GM12864 (cell line): ENCODE results near the gene SLC6A6.

Experiments
- DNase-seq: peaks from one replicate; pipeline ENCODE4 v3.0.0-alpha.2; 2011; ENCODE audit warnings: low read depth
- H3K4me3 ChIP-seq: 2 replicates; pipeline ENCODE4 v1.5.1; 2011; ENCODE audit warnings: mild to moderate bottlenecking, low read depth, low read length, control low read depth
- TF ChIP-seq, protein P1 (sequence below): IDR thresholded peaks from 2 replicates; pipeline ENCODE4 v1.5.1; 2011; ENCODE audit warnings: low read depth, mild to moderate bottlenecking, moderate library complexity, low read length, control low read depth, inconsistent platforms; ENCODE audit errors: missing control alignments

The SLC6A6 gene

DNA sequence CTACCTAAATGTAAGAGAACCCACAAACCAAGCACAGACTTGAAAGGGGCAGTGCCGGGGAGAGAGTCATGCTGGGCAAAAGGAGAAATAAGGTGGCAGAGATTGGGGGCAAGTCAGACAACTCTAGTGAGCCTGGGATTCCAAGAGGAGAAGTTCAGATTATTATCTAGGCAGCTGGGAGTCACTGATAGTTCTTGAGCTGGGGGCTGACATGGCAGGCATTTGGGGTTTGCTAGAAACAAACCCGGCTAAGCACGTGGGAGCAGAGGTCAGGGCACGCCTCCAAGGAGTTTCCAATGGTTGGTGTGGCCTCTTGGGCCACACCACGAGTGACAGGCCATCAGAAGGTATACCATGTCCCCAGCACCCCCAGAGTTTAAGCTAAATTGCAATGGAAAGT, 27.6 kb downstream of the SLC6A6 start:
- TF ChIP-seq, protein P1, sequence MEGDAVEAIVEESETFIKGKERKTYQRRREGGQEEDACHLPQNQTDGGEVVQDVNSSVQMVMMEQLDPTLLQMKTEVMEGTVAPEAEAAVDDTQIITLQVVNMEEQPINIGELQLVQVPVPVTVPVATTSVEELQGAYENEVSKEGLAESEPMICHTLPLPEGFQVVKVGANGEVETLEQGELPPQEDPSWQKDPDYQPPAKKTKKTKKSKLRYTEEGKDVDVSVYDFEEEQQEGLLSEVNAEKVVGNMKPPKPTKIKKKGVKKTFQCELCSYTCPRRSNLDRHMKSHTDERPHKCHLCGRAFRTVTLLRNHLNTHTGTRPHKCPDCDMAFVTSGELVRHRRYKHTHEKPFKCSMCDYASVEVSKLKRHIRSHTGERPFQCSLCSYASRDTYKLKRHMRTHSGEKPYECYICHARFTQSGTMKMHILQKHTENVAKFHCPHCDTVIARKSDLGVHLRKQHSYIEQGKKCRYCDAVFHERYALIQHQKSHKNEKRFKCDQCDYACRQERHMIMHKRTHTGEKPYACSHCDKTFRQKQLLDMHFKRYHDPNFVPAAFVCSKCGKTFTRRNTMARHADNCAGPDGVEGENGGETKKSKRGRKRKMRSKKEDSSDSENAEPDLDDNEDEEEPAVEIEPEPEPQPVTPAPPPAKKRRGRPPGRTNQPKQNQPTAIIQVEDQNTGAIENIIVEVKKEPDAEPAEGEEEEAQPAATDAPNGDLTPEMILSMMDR: no peak
- no peak overlapping the region for H3K4me3 ChIP-seq

DNA sequence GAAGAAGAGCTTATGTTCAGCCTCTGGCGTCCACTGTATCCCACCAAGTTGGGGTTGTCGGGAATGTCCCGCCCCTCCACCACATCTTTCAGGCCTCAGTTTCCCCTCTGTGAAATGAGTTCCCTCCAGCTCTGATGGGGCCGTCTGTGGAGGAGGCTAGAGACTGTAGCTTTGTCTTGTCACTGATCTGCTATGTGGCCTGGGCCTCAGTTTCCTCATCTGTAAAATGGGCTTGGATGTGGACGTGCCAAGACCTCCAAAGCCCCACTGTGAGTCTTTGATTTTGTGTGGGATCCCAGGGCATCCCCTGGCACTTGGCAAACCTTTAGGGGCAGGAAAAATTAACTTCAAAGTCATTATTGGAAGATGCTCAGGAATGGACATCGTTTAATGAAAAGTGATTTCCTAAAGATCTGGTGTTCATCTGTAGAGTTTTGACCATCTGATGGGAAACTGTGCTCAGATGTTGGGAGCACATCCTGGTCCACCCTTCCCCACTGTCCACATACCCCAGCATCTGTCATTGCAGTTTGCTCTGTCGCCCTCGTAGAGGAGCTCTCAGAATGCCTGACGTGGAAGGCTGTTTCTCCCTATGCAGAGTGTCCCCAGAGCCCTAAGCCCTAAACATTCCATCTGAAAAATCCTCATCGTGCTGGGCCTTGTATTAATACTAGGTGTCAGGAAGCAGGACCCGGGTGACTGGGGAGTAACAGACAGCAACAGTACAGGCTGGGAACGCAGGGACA, 28.5 kb downstream of the SLC6A6 start:
- peak overlapping the region; percentile 39 for H3K4me3 ChIP-seq
- TF ChIP-seq, protein P1: no peak
- DNase-seq: no peak

More for the DNA sequence above, 27.6 kb downstream of the SLC6A6 start:
- no peak for DNase-seq

DNA sequence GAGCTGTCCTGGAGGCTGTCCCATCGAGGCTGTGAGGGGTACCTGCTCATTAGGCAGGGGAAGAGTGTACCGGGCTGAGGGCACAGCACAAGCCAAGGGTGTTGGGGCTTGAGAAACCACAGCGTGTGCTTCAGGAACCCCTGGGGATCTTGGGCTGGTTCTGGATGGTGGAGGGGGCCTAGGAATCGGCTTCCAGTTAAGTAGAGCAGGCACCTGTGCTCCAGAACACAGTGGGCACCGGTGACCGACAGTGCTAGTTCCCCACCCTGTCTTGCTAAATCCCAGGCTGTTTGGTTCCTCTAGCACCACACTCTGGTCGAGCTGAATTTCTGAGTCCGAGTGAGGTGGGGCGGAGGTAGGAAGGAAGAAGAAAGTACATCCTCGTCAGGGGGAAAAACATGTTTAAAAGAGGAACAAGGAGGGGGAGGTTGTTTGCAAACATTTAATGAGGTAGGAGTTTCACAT, 29.1 kb downstream of the SLC6A6 start:
- DNase-seq: peak; percentile 57
- H3K4me3 ChIP-seq: peak overlapping the region; percentile 39
- TF ChIP-seq, protein P1: peak; percentile 22

DNA sequence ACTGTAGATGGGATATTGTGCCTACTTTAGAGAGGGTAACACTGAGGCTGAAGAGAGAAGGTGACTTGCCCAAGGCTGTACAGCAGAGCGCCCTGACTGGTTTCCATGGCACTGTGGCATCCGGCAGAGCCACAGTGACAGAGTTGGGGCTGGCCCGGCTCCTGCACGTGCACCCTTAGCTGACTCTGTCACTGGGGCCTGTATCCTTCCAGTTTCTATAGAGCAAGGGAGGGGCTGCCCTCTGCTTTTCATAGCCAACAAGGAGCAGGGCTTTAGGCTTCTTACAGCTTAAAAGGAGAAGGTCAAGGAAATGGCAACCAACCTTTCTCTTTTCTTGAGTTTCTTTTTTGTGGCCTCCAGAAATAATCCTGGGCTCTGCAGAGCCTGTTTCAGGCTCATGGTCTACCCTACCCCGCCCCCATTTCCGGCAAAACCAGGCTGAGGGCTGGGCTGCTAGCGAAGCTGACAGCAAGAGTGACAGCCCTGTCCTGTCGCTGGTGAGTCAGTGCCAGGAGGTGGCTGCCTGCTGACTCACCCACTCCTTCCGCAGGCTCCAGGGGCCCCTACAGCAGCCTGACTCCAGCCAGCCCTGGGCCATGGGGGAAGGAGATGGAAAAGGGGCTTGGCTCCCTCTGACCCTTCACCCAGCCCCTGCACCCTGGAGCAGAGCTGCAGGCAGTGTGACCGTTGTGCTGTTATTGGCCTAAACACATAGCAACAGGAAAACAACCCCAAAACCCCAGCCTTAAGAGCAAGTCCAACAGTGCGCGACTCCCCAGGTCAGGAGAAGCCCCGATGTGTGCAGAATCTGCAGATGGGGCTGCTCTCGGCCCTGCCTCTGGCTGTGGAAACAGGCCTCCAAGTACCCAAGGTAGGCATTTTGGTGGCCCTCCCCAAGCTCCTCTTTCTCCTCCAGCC, 29.8 kb downstream of the SLC6A6 start:
- TF ChIP-seq, protein P1: no peak
- DNase-seq: peak; percentile 91
- H3K4me3 ChIP-seq: peak overlapping the region; percentile 45

DNA sequence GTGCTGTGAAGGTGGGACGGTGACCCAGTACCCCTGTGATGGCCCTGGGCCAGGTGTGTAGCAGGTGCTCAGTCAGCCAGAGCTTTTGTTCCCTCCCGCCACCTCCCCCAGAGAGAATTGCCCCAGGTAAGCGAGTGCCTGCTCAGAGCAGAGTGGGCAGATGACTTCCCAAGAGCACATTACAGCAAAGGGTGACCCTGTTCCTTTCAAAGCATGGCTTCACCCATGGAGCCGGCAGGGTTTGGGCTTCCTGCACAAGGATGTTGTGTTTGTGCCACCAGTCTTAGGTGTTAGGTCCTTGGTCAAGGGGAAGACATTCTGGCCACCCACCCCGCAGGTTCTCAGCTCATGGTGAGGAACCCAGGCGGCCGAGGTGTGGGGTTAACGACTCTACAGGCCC, 30.7 kb downstream of the SLC6A6 start:
- TF ChIP-seq, protein P1: no peak
- peak overlapping the region; percentile 45; the same call in 1 of the 2 replicates for H3K4me3 ChIP-seq
- no peak for DNase-seq

- TF ChIP-seq, protein P1: no peak
- DNase-seq: no peak
- H3K4me3 ChIP-seq: no peak overlapping the region
These were observed 31.7 kb downstream of the SLC6A6 start for GRCh38 chr3:14434126-14434497.
